ENCODE results near the gene SCYGR7. TPM values are rescaled to one million over a fixed set of nuclear protein-coding genes. Genes with fewer than 3 reads are reported as not detected.

Gene SCYGR7
- total and polyA plus RNA-seq, 2 of the 13 experiments (the other 11 are each of a cell fraction or from before 2014, with no cell fraction given): not detected

DNA sequence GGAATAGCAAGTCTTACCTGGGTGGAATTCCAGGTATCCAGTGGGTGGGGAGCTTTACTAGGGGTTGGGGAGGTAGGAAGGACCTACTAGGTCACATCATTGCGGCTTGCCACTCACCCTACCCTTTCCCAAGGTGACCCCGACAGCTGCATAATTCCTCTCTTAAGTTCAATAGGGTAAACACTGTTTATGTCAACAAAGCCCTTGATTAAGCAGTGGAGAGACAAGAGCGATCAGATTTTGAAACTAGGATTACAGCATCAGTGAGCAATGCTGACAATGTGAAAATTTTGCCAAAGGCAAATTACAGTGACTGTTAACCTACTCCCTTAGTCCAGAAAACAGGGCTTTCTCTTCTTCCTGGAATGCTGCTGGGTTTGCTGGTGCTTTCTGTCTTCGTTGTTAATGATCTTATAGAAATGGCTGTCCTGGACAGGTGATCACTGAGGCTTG lies 24.8 kb upstream of the SCYGR7 start (continued):
- TF ChIP-seq ZFP90 (CRISPR knock-in tag; IDR thresholded peaks at IDR 0.05; ENCODE audit: borderline replicate concordance): no peak
- TF ChIP-seq ZBTB40 (IDR thresholded peaks at IDR 0.05): no peak
- no peak for TF ChIP-seq ZBTB40 (CRISPR knock-in tag; IDR thresholded peaks at IDR 0.05)
- TF ChIP-seq HDAC1 (CRISPR knock-in tag; IDR thresholded peaks at IDR 0.05): 0 out of 2 replicates have a peak, but pooled peaks have one; percentile 33
- TF ChIP-seq MEIS1 (CRISPR knock-in tag; IDR thresholded peaks at IDR 0.05; ENCODE audit: borderline replicate concordance): no peak
- no peak for TF ChIP-seq KLF16 (CRISPR knock-in tag; IDR thresholded peaks at IDR 0.05)
- no peak for TF ChIP-seq RFX5 (IDR thresholded peaks at IDR 0.05; ENCODE audit: low read depth, low read length)
- no peak for TF ChIP-seq FOXP4 (CRISPR knock-in tag; IDR thresholded peaks at IDR 0.05)
- TF ChIP-seq ZNF124 (CRISPR knock-in tag; IDR thresholded peaks at IDR 0.05): no peak
- no peak for TF ChIP-seq TERF1 (CRISPR knock-in tag; IDR thresholded peaks at IDR 0.05)
- TF ChIP-seq MXD4 (CRISPR knock-in tag; IDR thresholded peaks at IDR 0.05): no peak
- no peak for TF ChIP-seq SNAI1 (CRISPR knock-in tag; IDR thresholded peaks at IDR 0.05; ENCODE audit: borderline replicate concordance)
- TF ChIP-seq ZFP62 (CRISPR knock-in tag; IDR thresholded peaks at IDR 0.05): no peak
- TF ChIP-seq ESRRA (CRISPR knock-in tag; IDR thresholded peaks at IDR 0.05; ENCODE audit: low read depth): peak; percentile 78; the same call in 1 of the 2 replicates
- TF ChIP-seq, protein P1, sequence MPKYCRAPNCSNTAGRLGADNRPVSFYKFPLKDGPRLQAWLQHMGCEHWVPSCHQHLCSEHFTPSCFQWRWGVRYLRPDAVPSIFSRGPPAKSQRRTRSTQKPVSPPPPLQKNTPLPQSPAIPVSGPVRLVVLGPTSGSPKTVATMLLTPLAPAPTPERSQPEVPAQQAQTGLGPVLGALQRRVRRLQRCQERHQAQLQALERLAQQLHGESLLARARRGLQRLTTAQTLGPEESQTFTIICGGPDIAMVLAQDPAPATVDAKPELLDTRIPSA (CRISPR knock-in tag; IDR thresholded peaks at IDR 0.05; ENCODE audit: borderline replicate concordance): no peak
- TF ChIP-seq CHD4 (IDR thresholded peaks at IDR 0.05; ENCODE audit: borderline replicate concordance, low read length): no peak
- no peak for TF ChIP-seq PTBP1 (IDR thresholded peaks at IDR 0.05; ENCODE audit: low read depth, low read length, poor library complexity, severe bottlenecking)
